Adrenal gland (tissue), 12 donors: ENCODE measurements around the gene TFCP2L1. TPM values are rescaled to one million over a fixed set of nuclear protein-coding genes. Genes with fewer than 3 reads are reported as not detected.

Experiments
- DNase-seq, 7 donors: peaks; one replicate each; pipeline ENCODE4 v3.0.0-alpha.2; 2019 to 2020
- H3K27ac ChIP-seq, 5 donors: fragments of 200-600 bp; sonication (generic) in 4 of 5; 1 replicate in 3 of 5; 2 replicates in 2 of 5; pipeline versions ENCODE4 v1.5.1 to v1.8.0; 2016 to 2020; ENCODE audit warnings: mild to moderate bottlenecking in 1 of 5
- H3K27me3 ChIP-seq: fragments of 200-600 bp; 2 replicates; pipeline ENCODE4 v1.8.0; 2021
- H3K36me3 ChIP-seq, 2 donors: fragments of 200-600 bp; replicated peaks in 1 of 2; 1 replicate in 1 of 2; 2 replicates in 1 of 2; pipeline versions ENCODE4 v1.5.1 to v1.8.0; 2018 to 2022
- H3K4me1 ChIP-seq, 2 donors: fragments of 200-600 bp; replicated peaks in 1 of 2; 1 replicate in 1 of 2; 2 replicates in 1 of 2; pipeline versions ENCODE4 v1.5.1 to v1.8.0; 2018 to 2021
- H3K4me3 ChIP-seq, 4 donors: fragments of 200-600 bp; sonication (generic) in 3 of 4; one replicate each; pipeline ENCODE4 v1.5.1; 2016 to 2018
- H3K9me3 ChIP-seq, 3 donors: fragments of 200-600 bp; sonication (generic) in 1 of 3; replicated peaks in 1 of 3; 1 replicate in 2 of 3; 2 replicates in 1 of 3; pipeline versions ENCODE4 v1.5.1 to v1.8.0; 2016 to 2021
- POLR2A ChIP-seq, 2 donors: fragments of 450-650 bp; IDR thresholded peaks; one replicate each; pipeline ENCODE4 v1.6.1; 2017; ENCODE audit warnings: antibody characterized with exemption in 2 of 2, mild to moderate bottlenecking in 2 of 2, moderate library complexity in 1 of 2
- WGBS, 4 donors: extraction: QIAGEN DNeasy Blood & Tissue Kit in 2 of 4; methylation state at CpG; one replicate each; pipeline versions ENCODE4 v1.1.5 to v1.1.7; 2013 to 2017; 5-methylcytosine and 5-hydroxymethylcytosine counted together
- intact Hi-C, 2 donors: fragments of 100-400 bp; cut with DNase I; formaldehyde crosslinking; loops; one replicate each; pipeline versions ENCODE4 v1.14.1 to v1.15.0; 2022 to 2023
- polyA plus RNA-seq, 3 donors: library from polyadenylated mRNA; stranded (reverse); fragments of 200-250 nt in 2 of 3; fragments of 350-450 nt in 1 of 3; fragmentation: Illumina TruSeq in 1 of 3; extraction: RNeasy Lipid Tissue Mini Kit (QIAGEN cat#74804) in 1 of 3; gene quantifications; one replicate each; pipeline ENCODE4 v1.2.3, GENCODE V29; 2013 to 2014
- total RNA-seq, 9 donors: library from RNA; depleted of rRNA in 4 of 9; stranded (reverse); fragments of >200 nt in 4 of 9; fragments of 120-200 nt in 1 of 9; fragmentation: NEBNext Ultra II Directional in 1 of 9; extraction: Animal tissue kit (Norgen Biotek cat#: 25700) in 1 of 9; gene quantifications; one replicate each; pipeline versions ENCODE4 v1.1.0 to v1.2.4, GENCODE V29; 2013 to 2023
- TF ChIP-seq, protein P1 (sequence below), 6 experiments: fragments of 450-650 bp in 4 of 6; fragments of 200-600 bp in 2 of 6; sonication (generic) in 1 of 6; IDR thresholded peaks; 1 replicate in 5 of 6; 2 replicates in 1 of 6; pipeline versions ENCODE4 v1.5.1 to v1.8.0; 2016 to 2021; ENCODE audit warnings: antibody characterized with exemption in 6 of 6, mild to moderate bottlenecking in 2 of 6, moderate library complexity in 1 of 6
- donor health status: healthy with polysubstance abuse.
- donor health status: Bipolar disorder and iron deficiency.
- donor health status: DM: yes; HTN: yes; CAD: no.
- donor health status: DM: no; HTN: no; CAD: no.
- donor health status: DM: no; HTN: no; CAD: no.
- donor health status: DM: yes; HTN: yes; CAD: no.

TFCP2L1 gene
- total and polyA plus RNA-seq, 12 donors: 0.17 to 2.5 (median 0.87) TPM

- Histone ChIP-seq H3K36me3 (no peaks in the 10 kb centered on the region), H3K27me3 (peaks cover 3% of the 10 kb centered on the region), H3K4me1 (no peaks in the 10 kb centered on the region), H3K4me3 (no peak overlapping the region), H3K27ac (no peak overlapping the region), H3K9me3 (no peaks in the 10 kb centered on the region)
- intact Hi-C loops: no loop called here
- DNase-seq: no peak
- WGBS, 4 donors: 77 to 96% (median 84%) methylated on average over 3 to 4 of the region's 4 CpGs
- TF ChIP-seq, protein P1, sequence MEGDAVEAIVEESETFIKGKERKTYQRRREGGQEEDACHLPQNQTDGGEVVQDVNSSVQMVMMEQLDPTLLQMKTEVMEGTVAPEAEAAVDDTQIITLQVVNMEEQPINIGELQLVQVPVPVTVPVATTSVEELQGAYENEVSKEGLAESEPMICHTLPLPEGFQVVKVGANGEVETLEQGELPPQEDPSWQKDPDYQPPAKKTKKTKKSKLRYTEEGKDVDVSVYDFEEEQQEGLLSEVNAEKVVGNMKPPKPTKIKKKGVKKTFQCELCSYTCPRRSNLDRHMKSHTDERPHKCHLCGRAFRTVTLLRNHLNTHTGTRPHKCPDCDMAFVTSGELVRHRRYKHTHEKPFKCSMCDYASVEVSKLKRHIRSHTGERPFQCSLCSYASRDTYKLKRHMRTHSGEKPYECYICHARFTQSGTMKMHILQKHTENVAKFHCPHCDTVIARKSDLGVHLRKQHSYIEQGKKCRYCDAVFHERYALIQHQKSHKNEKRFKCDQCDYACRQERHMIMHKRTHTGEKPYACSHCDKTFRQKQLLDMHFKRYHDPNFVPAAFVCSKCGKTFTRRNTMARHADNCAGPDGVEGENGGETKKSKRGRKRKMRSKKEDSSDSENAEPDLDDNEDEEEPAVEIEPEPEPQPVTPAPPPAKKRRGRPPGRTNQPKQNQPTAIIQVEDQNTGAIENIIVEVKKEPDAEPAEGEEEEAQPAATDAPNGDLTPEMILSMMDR (IDR thresholded peaks at IDR 0.05): no peak
- TF ChIP-seq POLR2A (IDR thresholded peaks at IDR 0.05): no peak
These were observed 111.9 kb downstream of the TFCP2L1 start for GRCh38 chr2:121173112-121173511.

DNA sequence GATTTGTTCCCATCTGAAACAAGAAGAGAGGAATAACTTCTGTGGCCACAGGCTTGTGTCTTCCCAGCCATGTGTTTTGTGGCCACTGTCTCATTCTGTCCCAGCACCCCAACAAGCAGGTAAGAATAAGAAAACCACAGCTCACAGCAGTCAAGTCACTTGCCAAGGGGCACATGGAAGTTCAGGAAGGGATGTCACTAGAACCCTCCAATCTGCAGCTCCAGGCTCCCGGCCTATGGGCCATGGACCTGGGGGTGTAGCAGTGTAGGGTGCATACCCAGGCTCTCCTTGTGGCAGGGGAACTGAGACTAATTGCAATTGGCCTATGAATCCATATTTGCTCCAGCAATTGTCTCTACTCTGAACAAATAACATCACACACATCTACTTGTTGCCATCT lies 112.5 kb downstream of the TFCP2L1 start:
- 93 to 100% (median 98%) methylated on average over 1 of the region's 1 CpG for WGBS, 4 donors
- Histone ChIP-seq H3K27ac (no peak overlapping the region), H3K27me3 (peaks cover 3% of the 10 kb centered on the region), H3K9me3 (no peaks in the 10 kb centered on the region), H3K4me3 (no peak overlapping the region), H3K36me3 (no peaks in the 10 kb centered on the region), H3K4me1 (no peaks in the 10 kb centered on the region)
- TF ChIP-seq, protein P1 (IDR thresholded peaks at IDR 0.05): no peak
- TF ChIP-seq POLR2A (IDR thresholded peaks at IDR 0.05): no peak
- DNase-seq: no peak
- intact Hi-C loops: no loop called here

DNA sequence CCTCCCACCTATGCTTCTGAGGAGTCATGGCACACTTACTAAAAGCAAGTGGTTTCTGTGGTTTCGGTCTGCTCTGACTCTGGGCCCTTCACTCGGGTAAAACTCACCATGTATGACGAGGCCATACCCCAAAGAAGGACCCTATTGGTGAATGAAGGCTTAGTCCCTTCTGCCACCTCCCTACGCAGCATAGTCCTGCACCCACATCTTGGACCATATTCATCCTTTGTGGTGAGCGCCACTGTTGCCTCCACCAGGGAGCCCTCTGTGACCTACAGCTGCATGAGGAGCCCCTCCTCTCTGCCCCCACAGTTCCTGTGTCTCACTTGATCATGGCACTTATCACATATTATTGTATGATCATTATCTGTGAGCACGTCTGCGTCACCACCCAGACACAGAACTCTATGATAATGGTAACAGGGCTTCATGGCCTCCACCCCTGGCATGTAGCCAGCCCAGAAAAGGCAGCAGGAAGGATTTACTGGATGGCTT lies 113.3 kb downstream of the TFCP2L1 start:
- WGBS, 4 donors: 77 to 89% (median 82%) methylated on average over 6 to 7 of the region's 7 CpGs

DNA sequence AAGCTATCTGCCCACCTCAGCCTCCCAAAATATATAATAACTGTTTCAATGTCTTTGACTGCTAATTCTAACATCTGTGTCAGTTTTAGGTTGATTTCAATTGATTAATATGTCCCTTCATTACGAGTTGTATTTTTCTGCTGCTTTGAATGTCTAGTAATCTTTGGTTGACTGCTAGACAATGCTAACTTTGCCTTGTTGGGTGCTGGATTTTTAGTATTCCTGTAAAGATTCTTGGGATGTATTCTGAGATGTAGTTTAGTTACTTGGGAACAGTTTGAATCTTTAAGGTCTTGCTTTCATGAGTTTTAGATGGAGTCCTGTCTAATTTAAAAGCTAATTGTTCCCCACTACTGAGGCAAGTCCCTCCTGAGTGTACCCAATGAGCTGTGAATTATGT lies 114.4 kb downstream of the TFCP2L1 start:
- H3K27ac ChIP-seq: no peak overlapping the region
- peaks cover 1% of the 10 kb centered on the region for H3K27me3 ChIP-seq
- H3K4me3 ChIP-seq: no peak overlapping the region
- WGBS, 4 donors: 73 to 76% (median 75%) methylated on average over 1 of the region's 1 CpG
- intact Hi-C loops: no loop called here
- DNase-seq: no peak
- no peak for TF ChIP-seq POLR2A (IDR thresholded peaks at IDR 0.05)
- H3K4me1 ChIP-seq: no peaks in the 10 kb centered on the region
- no peaks in the 10 kb centered on the region for H3K36me3 ChIP-seq
- no peaks in the 10 kb centered on the region for H3K9me3 ChIP-seq

More for the DNA sequence above, 113.3 kb downstream of the TFCP2L1 start:
- DNase-seq: no peak
- no peaks in the 10 kb centered on the region for H3K4me1 ChIP-seq
- no peaks in the 10 kb centered on the region for H3K9me3 ChIP-seq
- TF ChIP-seq POLR2A (IDR thresholded peaks at IDR 0.05): no peak
- TF ChIP-seq, protein P1 (IDR thresholded peaks at IDR 0.05): no peak
- intact Hi-C loops: no loop called here
- no peak overlapping the region for H3K27ac ChIP-seq
- H3K4me3 ChIP-seq: no peak overlapping the region
- H3K36me3 ChIP-seq: no peaks in the 10 kb centered on the region
- peaks cover 3% of the 10 kb centered on the region for H3K27me3 ChIP-seq

GRCh38 chr2:121167411-121167810 lies 117.6 kb downstream of the TFCP2L1 start:
- intact Hi-C loops: no loop called here
- Histone ChIP-seq H3K36me3 (no peaks in the 10 kb centered on the region), H3K4me3 (no peak overlapping the region), H3K27ac (no peak overlapping the region), H3K9me3 (no peaks in the 10 kb centered on the region), H3K27me3 (no peaks in the 10 kb centered on the region), H3K4me1 (no peaks in the 10 kb centered on the region)
- 28 to 61% (median 52%) methylated on average over 4 of the region's 4 CpGs for WGBS, 4 donors
- TF ChIP-seq, protein P1 (IDR thresholded peaks at IDR 0.05): no peak
- no peak for TF ChIP-seq POLR2A (IDR thresholded peaks at IDR 0.05)
- no peak for DNase-seq
